Endothelial cell of umbilical vein (primary cell): ENCODE data around the gene RTN1. TPM values are rescaled to one million over a fixed set of nuclear protein-coding genes. Genes with fewer than 3 reads are reported as not detected.

Source experiments
- BruUV-seq: library from RNA; stranded (reverse); fragments of 400-500 nt; replicated peaks from 2 replicates; lab custom pipeline; 2021; lab: Mats Ljungman, UMichigan
- CTCF ChIA-PET: fragments of 300-600, 350-600 bp; sonication (Branson Sonifier 250); formaldehyde crosslinking; loops from one replicate; lab custom pipeline; 2021; ENCODE audit warnings: antibody characterized with exemption, inconsistent platforms; lab: Charles Lee
- POLR2A ChIA-PET: fragments of 300-600, 350-600 bp; sonication (Branson Sonifier 250); formaldehyde crosslinking; loops from one replicate; lab custom pipeline; 2021; ENCODE audit warnings: antibody characterized with exemption, inconsistent platforms; lab: Charles Lee
- DNase-seq: peaks from one replicate; pipeline ENCODE4 v3.0.0-alpha.2; 2011; ENCODE audit warnings: low read depth, low spot score
- FAIRE-seq: peaks from 2 replicates; lab custom pipeline; 2011; peaks lifted over from hg19 to GRCh38; lab: Jason Lieb, UNC
- H2AFZ ChIP-seq: 2 replicates; pipeline ENCODE4 v1.6.0; 2012; ENCODE audit warnings: low read depth, low read length, control low read depth, inconsistent platforms
- H3K27ac ChIP-seq: 2 replicates; pipeline ENCODE4 v1.5.1; 2011; ENCODE audit warnings: low read depth, mild to moderate bottlenecking, control low read depth, low read length, moderate library complexity; ENCODE audit not compliant: insufficient read depth
- H3K27me3 ChIP-seq, 2 experiments: 2 replicates each; pipeline versions ENCODE4 v1.6.0 to v1.6.1; 2011; ENCODE audit warnings: low read length in 2 of 2, mixed read lengths in 1 of 2; ENCODE audit not compliant: control insufficient read depth in 2 of 2, insufficient read depth in 2 of 2
- H3K36me3 ChIP-seq, 2 experiments: 2 replicates in 1 of 2; 3 replicates in 1 of 2; pipeline ENCODE4 v1.5.1; 2011; ENCODE audit warnings: low read length in 2 of 2, mild to moderate bottlenecking in 1 of 2, moderate library complexity in 1 of 2; ENCODE audit not compliant: control insufficient read depth in 2 of 2, insufficient read depth in 2 of 2; ENCODE audit errors: extremely low read depth in 1 of 2
- H3K4me1 ChIP-seq: 3 replicates; pipeline ENCODE4 v1.5.1; 2011; ENCODE audit warnings: mild to moderate bottlenecking, low read length; ENCODE audit not compliant: control insufficient read depth, insufficient read depth; ENCODE audit errors: extremely low read depth
- H3K4me2 ChIP-seq: 2 replicates; pipeline ENCODE4 v1.6.1; 2011; ENCODE audit warnings: low read length, control low read depth, mixed read lengths; ENCODE audit not compliant: insufficient read depth
- H3K4me3 ChIP-seq, 3 experiments: fragments of 200-600 bp in 1 of 3; sonication (generic), shearing (Covaris generic) in 1 of 3; replicated peaks in 1 of 3; 2 replicates each; pipeline ENCODE4 v1.5.1; 2011 to 2016; ENCODE audit warnings: control low read depth in 3 of 3, low read length in 3 of 3, mild to moderate bottlenecking in 2 of 3, inconsistent platforms in 1 of 3, low read depth in 1 of 3, moderate library complexity in 1 of 3; ENCODE audit not compliant: insufficient read depth in 1 of 3
- H3K79me2 ChIP-seq: 2 replicates; pipeline ENCODE4 v1.6.0; 2012; ENCODE audit warnings: low read length, inconsistent platforms; ENCODE audit not compliant: control insufficient read depth, insufficient read depth
- H3K9ac ChIP-seq: replicated peaks from 2 replicates; pipeline ENCODE3; 2011; ENCODE audit warnings: low read length, control low read depth; ENCODE audit not compliant: insufficient read depth; ENCODE audit errors: extremely low read depth
- H3K9me1 ChIP-seq: replicated peaks from 3 replicates; pipeline ENCODE4 v1.6.0; 2011; ENCODE audit warnings: mild to moderate bottlenecking, low read length; ENCODE audit not compliant: control insufficient read depth, insufficient read depth; ENCODE audit errors: extremely low read depth
- H3K9me3 ChIP-seq: replicated peaks from 2 replicates; pipeline ENCODE4 v1.5.1; 2012; ENCODE audit warnings: low read length, inconsistent platforms; ENCODE audit not compliant: control insufficient read depth, insufficient read depth
- H4K20me1 ChIP-seq: replicated peaks from 2 replicates; pipeline ENCODE3; 2011; ENCODE audit warnings: mild to moderate bottlenecking, low read length; ENCODE audit not compliant: control insufficient read depth, insufficient read depth; ENCODE audit errors: extremely low read depth
- CTCF ChIP-seq, 2 donors: IDR thresholded peaks; 1 replicate in 1 of 2; 2 replicates in 1 of 2; pipeline ENCODE4 v1.5.1; 2011; ENCODE audit warnings: low read length in 2 of 2, mild to moderate bottlenecking in 2 of 2, moderate library complexity in 2 of 2, control low read depth in 1 of 2, inconsistent platforms in 1 of 2, low read depth in 1 of 2; ENCODE audit not compliant: insufficient read depth in 1 of 2; ENCODE audit errors: extremely low read depth in 1 of 2
- EZH2 ChIP-seq: IDR thresholded peaks from 2 replicates; pipeline ENCODE4 v1.6.1; 2012; ENCODE audit warnings: borderline replicate concordance, low read depth, mild to moderate bottlenecking, moderate library complexity, low read length, inconsistent platforms; ENCODE audit not compliant: severe bottlenecking
- FOS ChIP-seq: IDR thresholded peaks from 2 replicates; pipeline ENCODE4 v1.6.1; 2011; ENCODE audit warnings: mild to moderate bottlenecking, low read length, moderate library complexity, borderline replicate concordance; ENCODE audit not compliant: insufficient read depth
- GATA2 ChIP-seq: IDR thresholded peaks from 2 replicates; pipeline ENCODE4 v1.7.0; 2011; ENCODE audit warnings: low read depth, mild to moderate bottlenecking, moderate library complexity, mixed read lengths, low read length; ENCODE audit not compliant: insufficient read length, insufficient read depth
- JUN ChIP-seq: IDR thresholded peaks from 2 replicates; pipeline ENCODE4 v1.6.1; 2011; ENCODE audit warnings: borderline replicate concordance, low read depth; ENCODE audit not compliant: insufficient read length, insufficient read depth
- MYC ChIP-seq: IDR thresholded peaks from one replicate; pipeline ENCODE4 v1.6.1; 2011; ENCODE audit warnings: mild to moderate bottlenecking, low read depth, low read length
- POLR2A ChIP-seq: IDR thresholded peaks from 2 replicates; pipeline ENCODE4 v1.6.1; 2012; ENCODE audit warnings: low read depth, mild to moderate bottlenecking, control low read depth, low read length
- POLR2AphosphoS5 ChIP-seq: IDR thresholded peaks from 2 replicates; pipeline ENCODE4 v1.6.1; 2012; ENCODE audit warnings: low read depth, mild to moderate bottlenecking, control low read depth, low read length, moderate library complexity; ENCODE audit not compliant: insufficient read depth
- dilution Hi-C: fragments of 300-500 bp; cut with MboI; formaldehyde crosslinking; loops from one replicate; pipeline ENCODE4 v1.15.0; 2019; ENCODE audit warnings: low sequenced_read_pairs; ENCODE audit not compliant: extremely low pct_ligation_motif_present
- intact Hi-C: fragments of 100-400 bp; cut with micrococcal nuclease; formaldehyde crosslinking; loops from one replicate; pipeline ENCODE4 v1.10.0; 2022
- polyA plus RNA-seq, 4 experiments: library from polyadenylated mRNA; depleted of rRNA in 3 of 4; stranded (reverse) in 3 of 4; unstranded in 1 of 4; fragments of >200 nt; gene quantifications; 2 replicates each; pipeline versions ENCODE4 v1.2.1 to v1.2.3, GENCODE V29; 2011 to 2012; ENCODE audit warnings: missing spikeins in 1 of 4
- total RNA-seq: library from RNA; stranded (reverse); gene quantifications from 2 replicates; pipeline ENCODE4 v1.2.3, GENCODE V29; 2021
- TF ChIP-seq, protein P1 (sequence below): IDR thresholded peaks from 2 replicates; pipeline ENCODE4 v1.6.1; 2011; ENCODE audit not compliant: insufficient read depth, insufficient read length

Gene RTN1
- total and polyA plus RNA-seq, 2 donors (not counting 3 experiments of a cell fraction or from before 2014, with no cell fraction given): 0.10 to 0.29 TPM

- no TSS peak for BruUV-seq
- H3K36me3 ChIP-seq: no peaks in the 10 kb centered on the region
- intact Hi-C loops (no loop called here), dilution Hi-C loops (no loop called here)
- no peak overlapping the region for H2AFZ ChIP-seq
- H3K79me2 ChIP-seq: no peaks in the 10 kb centered on the region
- ChIA-PET POLR2A (no interaction called here), CTCF (interaction anchor here (1.3 kb wide), 1 partner anchor 27 kb away, joined by 4 read pairs; no protein-coding TSS in a partner anchor)
- FAIRE-seq: no peak
- H3K27ac ChIP-seq: no peak overlapping the region
- no peak for DNase-seq
- no peaks in the 10 kb centered on the region for H4K20me1 ChIP-seq
- H3K27me3 ChIP-seq: peaks cover 0 to 3% of the 10 kb centered on the region in 2 experiments
- H3K4me1 ChIP-seq: no peaks in the 10 kb centered on the region
- no peak overlapping the region for H3K9ac ChIP-seq
- no peaks in the 10 kb centered on the region for H3K9me3 ChIP-seq
- no peaks in the 10 kb centered on the region for H3K9me1 ChIP-seq
- TF ChIP-seq POLR2AphosphoS5 (no peak), EZH2 (no peak), FOS (no peak), JUN (no peak), GATA2 (no peak), MYC (no peak), POLR2A (no peak), CTCF (IDR thresholded peaks at IDR 0.05; ENCODE audit: extremely low read depth in 1 of 2, insufficient read depth in 1 of 2, low read depth in 1 of 2, low read length in 2 of 2) (no peak)
- TF ChIP-seq, protein P1, sequence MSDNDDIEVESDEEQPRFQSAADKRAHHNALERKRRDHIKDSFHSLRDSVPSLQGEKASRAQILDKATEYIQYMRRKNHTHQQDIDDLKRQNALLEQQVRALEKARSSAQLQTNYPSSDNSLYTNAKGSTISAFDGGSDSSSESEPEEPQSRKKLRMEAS: no peak
- H3K4me3 ChIP-seq: no peak overlapping the region
- H3K4me2 ChIP-seq: no peak overlapping the region
These were observed 20.1 kb upstream of the RTN1 start for GRCh38 chr14:59890676-59891075.
